Lung (tissue), 12 donors: ENCODE results near the gene ITGAV. TPM values are rescaled to one million over a fixed set of nuclear protein-coding genes. Genes with fewer than 3 reads are reported as not detected.

Experiments
- ATAC-seq: fragments of 200-7000 bp; cut with Tn5 transposase; one replicate; pipeline ENCODE4 v1.9.1; 2020; ENCODE audit warnings: moderate number of reproducible peaks; ENCODE audit not compliant: insufficient read depth, low FRiP score
- DNase-seq, 3 donors: peaks; one replicate each; pipeline ENCODE4 v3.0.0-alpha.2; 2013 to 2017
- H3K27ac ChIP-seq, 2 donors: one replicate each; pipeline ENCODE4 v1.5.1; 2013; ENCODE audit warnings: mild to moderate bottlenecking in 2 of 2, moderate library complexity in 2 of 2, control low read depth in 1 of 2, inconsistent platforms in 1 of 2, low read depth in 1 of 2, low read length in 1 of 2
- H3K27me3 ChIP-seq, 3 donors: one replicate each; pipeline ENCODE4 v1.5.1; 2013; ENCODE audit warnings: low read length in 2 of 3; ENCODE audit not compliant: control insufficient read depth in 3 of 3, insufficient read depth in 3 of 3
- H3K36me3 ChIP-seq, 4 donors: one replicate each; pipeline ENCODE4 v1.5.1; 2013; ENCODE audit warnings: low read length in 4 of 4, mild to moderate bottlenecking in 1 of 4, moderate library complexity in 1 of 4; ENCODE audit not compliant: control insufficient read depth in 4 of 4, insufficient read depth in 4 of 4
- H3K4me1 ChIP-seq, 5 donors: one replicate each; pipeline ENCODE4 v1.5.1; 2013; ENCODE audit warnings: low read length in 5 of 5, mild to moderate bottlenecking in 2 of 5, moderate library complexity in 1 of 5; ENCODE audit not compliant: control insufficient read depth in 5 of 5, insufficient read depth in 5 of 5
- H3K4me3 ChIP-seq: one replicate; pipeline ENCODE4 v1.5.1; 2013; ENCODE audit warnings: mild to moderate bottlenecking, control low read depth, moderate library complexity
- H3K9ac ChIP-seq, 2 donors: one replicate each; pipeline ENCODE4 v1.5.1; 2013; ENCODE audit warnings: low read length in 2 of 2, control low read depth in 1 of 2; ENCODE audit not compliant: insufficient read depth in 1 of 2
- H3K9me3 ChIP-seq, 4 donors: one replicate each; pipeline ENCODE4 v1.5.1; 2013; ENCODE audit warnings: low read length in 3 of 4, mild to moderate bottlenecking in 1 of 4, moderate library complexity in 1 of 4; ENCODE audit not compliant: control insufficient read depth in 4 of 4, insufficient read depth in 3 of 4
- CTCF ChIP-seq: IDR thresholded peaks from 2 replicates; pipeline ENCODE4 v1.5.1; 2012; ENCODE audit warnings: mild to moderate bottlenecking; ENCODE audit errors: control extremely low read depth, extremely low read depth
- WGBS, 2 donors: extraction: QIAGEN DNeasy Blood & Tissue Kit; methylation state at CpG; one replicate each; pipeline ENCODE4 v1.1.7; 2013; 5-methylcytosine and 5-hydroxymethylcytosine counted together
- polyA plus RNA-seq, 2 donors: library from polyadenylated mRNA; stranded (reverse); fragments of 200-250 nt; gene quantifications; one replicate each; pipeline ENCODE4 v1.2.1, GENCODE V29; 2013
- total RNA-seq, 2 donors: library from RNA; depleted of rRNA in 1 of 2; stranded (reverse); fragments of >200 nt in 1 of 2; gene quantifications; one replicate each; pipeline ENCODE4 v1.2.1, GENCODE V29; 2014 to 2021
- donor health status: control.
- donor health status: control.
- donor health status: Bipolar disorder and iron deficiency.
- donor health status: healthy.
- donor health status: DM: yes; HTN: yes; CAD: no.

The ITGAV gene
- total and polyA plus RNA-seq, 4 donors, result 10.1 to 91.8 (median 43.8) TPM

GRCh38 chr2:186624276-186624675, 34.4 kb downstream of the ITGAV start:
- no peaks in the 10 kb centered on the region for H3K27me3 ChIP-seq
- H3K9me3 ChIP-seq, result no peaks in the 10 kb centered on the region
- no peak for TF ChIP-seq CTCF
- H3K9ac ChIP-seq, result no peak overlapping the region
- H3K27ac ChIP-seq, result no peak overlapping the region
- WGBS, 2 donors, result 96 to 97% methylated on average over 3 of the region's 3 CpGs
- no peak overlapping the region for H3K4me3 ChIP-seq
- no peak for DNase-seq
- H3K4me1 ChIP-seq, result peaks cover 0 to 5% (median 0%) of the 10 kb centered on the region in 5 donors
- ATAC-seq, result no peak
- peaks cover 5 to 16% (median 16%) of the 10 kb centered on the region in 4 donors for H3K36me3 ChIP-seq

GRCh38 chr2:186629250-186629996, 39.6 kb downstream of the ITGAV start:
- WGBS, 2 donors, result 91 to 93% methylated on average over 1 of the region's 1 CpG
- Histone ChIP-seq H3K36me3 (peaks cover 0 to 11% (median 9%) of the 10 kb centered on the region in 4 donors), H3K27me3 (no peaks in the 10 kb centered on the region), H3K4me1 (peaks cover 0 to 2% (median 0%) of the 10 kb centered on the region in 5 donors), H3K9me3 (no peaks in the 10 kb centered on the region), H3K9ac (no peak overlapping the region), H3K27ac (no peak overlapping the region), H3K4me3 (no peak overlapping the region)
- ATAC-seq (no peak), DNase-seq (no peak)
- TF ChIP-seq CTCF, result no peak

GRCh38 chr2:186632417-186632816, 42.6 kb downstream of the ITGAV start:
- Histone ChIP-seq H3K9me3 (no peaks in the 10 kb centered on the region), H3K4me1 (peaks cover 0 to 2% (median 0%) of the 10 kb centered on the region in 5 donors), H3K36me3 (peaks cover 0 to 5% (median under 1%) of the 10 kb centered on the region in 4 donors), H3K27ac (no peak overlapping the region), H3K4me3 (no peak overlapping the region), H3K27me3 (no peaks in the 10 kb centered on the region), H3K9ac (no peak overlapping the region)
- TF ChIP-seq CTCF, result no peak
- ATAC-seq, result no peak
- WGBS, 2 donors, result 98 to 100% methylated on average over 2 of the region's 2 CpGs
- no peak for DNase-seq
